PC-9 (cell line): ENCODE results near the gene C4orf17.

Experiments used
- EZH2 ChIP-seq: fragments of 200-600 bp; sonication (generic); IDR thresholded peaks from 2 replicates; pipeline ENCODE4 v1.8.0; 2017; ENCODE audit warnings: antibody characterized with exemption, low read depth
- TF ChIP-seq, protein P1 (sequence below): fragments of 200-600 bp; sonication (generic); conservative IDR thresholded peaks from 2 replicates; pipeline ENCODE4 v1.6.1; 2017; ENCODE audit warnings: mixed run types, antibody characterized with exemption, mild to moderate bottlenecking, moderate library complexity

- TF ChIP-seq, protein P1, sequence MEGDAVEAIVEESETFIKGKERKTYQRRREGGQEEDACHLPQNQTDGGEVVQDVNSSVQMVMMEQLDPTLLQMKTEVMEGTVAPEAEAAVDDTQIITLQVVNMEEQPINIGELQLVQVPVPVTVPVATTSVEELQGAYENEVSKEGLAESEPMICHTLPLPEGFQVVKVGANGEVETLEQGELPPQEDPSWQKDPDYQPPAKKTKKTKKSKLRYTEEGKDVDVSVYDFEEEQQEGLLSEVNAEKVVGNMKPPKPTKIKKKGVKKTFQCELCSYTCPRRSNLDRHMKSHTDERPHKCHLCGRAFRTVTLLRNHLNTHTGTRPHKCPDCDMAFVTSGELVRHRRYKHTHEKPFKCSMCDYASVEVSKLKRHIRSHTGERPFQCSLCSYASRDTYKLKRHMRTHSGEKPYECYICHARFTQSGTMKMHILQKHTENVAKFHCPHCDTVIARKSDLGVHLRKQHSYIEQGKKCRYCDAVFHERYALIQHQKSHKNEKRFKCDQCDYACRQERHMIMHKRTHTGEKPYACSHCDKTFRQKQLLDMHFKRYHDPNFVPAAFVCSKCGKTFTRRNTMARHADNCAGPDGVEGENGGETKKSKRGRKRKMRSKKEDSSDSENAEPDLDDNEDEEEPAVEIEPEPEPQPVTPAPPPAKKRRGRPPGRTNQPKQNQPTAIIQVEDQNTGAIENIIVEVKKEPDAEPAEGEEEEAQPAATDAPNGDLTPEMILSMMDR, result no peak
- TF ChIP-seq EZH2, result no peak
These were observed 19.1 kb downstream of the C4orf17 start for GRCh38 chr4:99529956-99530355.
